Sciatic nerve (tissue), 2 donors: ENCODE measurements around the gene SENP1. TPM values are rescaled to one million over a fixed set of nuclear protein-coding genes. Genes with fewer than 3 reads are reported as not detected.

ENCODE experiments used
- ATAC-seq: fragments of 200-7000 bp; cut with Tn5 transposase; one replicate; pipeline ENCODE4 v1.9.1; 2020; ENCODE audit warnings: mild to moderate bottlenecking, moderate library complexity
- DNase-seq: peaks from one replicate; pipeline ENCODE4 v3.0.0-alpha.2; 2020; ENCODE audit warnings: low spot score
- intact Hi-C: fragments of 100-400 bp; cut with DNase I; formaldehyde crosslinking; loops from one replicate; pipeline ENCODE4 v1.14.2; 2022
- total RNA-seq: library from RNA; stranded (reverse); fragmentation: NEBNext Ultra II Directional; extraction: Animal tissue kit (Norgen Biotek cat#: 25700); gene quantifications from one replicate; pipeline ENCODE4 v1.2.1, GENCODE V29; 2021
- donor health status: DM: no; HTN: no; CAD: no.
- donor health status: DM: no; HTN: no; CAD: no.

The SENP1 gene
- total RNA-seq, 1 donor from 2014 or later = 23.8 TPM

- DNase-seq = no peak
- no peak for ATAC-seq
- intact Hi-C loops = no loop called here
Observed at GRCh38 chr12:48026060-48026827, 79.6 kb downstream of the SENP1 start.

- DNase-seq (no peak), ATAC-seq (no peak)
- intact Hi-C loops = no loop called here
Observed at GRCh38 chr12:48025281-48025680, 80.6 kb downstream of the SENP1 start.

- DNase-seq = no peak
- intact Hi-C loops = no loop called here
- no peak for ATAC-seq
Observed at GRCh38 chr12:48024735-48025134, 81.1 kb downstream of the SENP1 start.

GRCh38 chr12:48023386-48023785 is 82.5 kb downstream of the SENP1 start:
- ATAC-seq (no peak), DNase-seq (no peak)
- intact Hi-C loops = no loop called here

- DNase-seq (no peak), ATAC-seq (no peak)
- intact Hi-C loops = no loop called here
Observed at GRCh38 chr12:48022676-48023385, 83.0 kb downstream of the SENP1 start.

GRCh38 chr12:48022180-48022521 is 83.7 kb downstream of the SENP1 start:
- no peak for ATAC-seq
- no peak for DNase-seq
- intact Hi-C loops = no loop called here

- DNase-seq (no peak), ATAC-seq (no peak)
- intact Hi-C loops = no loop called here
Observed at GRCh38 chr12:48021485-48022179, 84.2 kb downstream of the SENP1 start.

- no peak for ATAC-seq
- intact Hi-C loops = no loop called here
Observed at GRCh38 chr12:48019639-48020265, 86.1 kb downstream of the SENP1 start.

GRCh38 chr12:48018618-48018995 is 87.3 kb downstream of the SENP1 start:
- DNase-seq = no peak
- ATAC-seq = no peak
- intact Hi-C loops = no loop called here

More at GRCh38 chr12:48019639-48020265, 86.1 kb downstream of the SENP1 start:
- no peak for DNase-seq

GRCh38 chr12:48017921-48018617 is 87.8 kb downstream of the SENP1 start:
- intact Hi-C loops = no loop called here
- ATAC-seq (no peak), DNase-seq (no peak)

- no peak for ATAC-seq
- DNase-seq = no peak
- intact Hi-C loops = no loop called here
Observed at GRCh38 chr12:48017496-48017895, 88.4 kb downstream of the SENP1 start.

GRCh38 chr12:48016373-48017020 is 89.4 kb downstream of the SENP1 start:
- intact Hi-C loops = no loop called here
- no peak for ATAC-seq

GRCh38 chr12:48015954-48016353 is 89.9 kb downstream of the SENP1 start:
- no peak for ATAC-seq

More at GRCh38 chr12:48016373-48017020, 89.4 kb downstream of the SENP1 start:
- no peak for DNase-seq

GRCh38 chr12:48015129-48015528 is 90.8 kb downstream of the SENP1 start:
- intact Hi-C loops = no loop called here
- DNase-seq = no peak
- ATAC-seq = no peak

More at GRCh38 chr12:48015954-48016353, 89.9 kb downstream of the SENP1 start:
- intact Hi-C loops = no loop called here
- DNase-seq = no peak

GRCh38 chr12:48013287-48013686 is 92.6 kb downstream of the SENP1 start:
- ATAC-seq (no peak), DNase-seq (no peak)
- intact Hi-C loops = no loop called here

- no peak for ATAC-seq
- DNase-seq = no peak
- intact Hi-C loops = no loop called here
Observed at GRCh38 chr12:48012070-48012469, 93.8 kb downstream of the SENP1 start.

- no peak for DNase-seq
- ATAC-seq = no peak
- intact Hi-C loops = no loop called here
Observed at GRCh38 chr12:48010366-48010970, 95.4 kb downstream of the SENP1 start.

GRCh38 chr12:48009471-48009870 is 96.4 kb downstream of the SENP1 start:
- intact Hi-C loops = no loop called here
- DNase-seq = no peak
- no peak for ATAC-seq
